Colonic mucosa (tissue), 4 donors: Measurements from ENCODE around the gene WDR33. TPM values are rescaled to one million over a fixed set of nuclear protein-coding genes. Genes with fewer than 3 reads are reported as not detected.
"Not testable (repeated sequence)": the region's sequence is repeated elsewhere in the genome, so short reads cannot be mapped to it uniquely, and the experiment has no call there.

Experiments used
- DNase-seq: peaks from one replicate; pipeline ENCODE4 v3.0.0-alpha.2; 2020
- H3K27ac ChIP-seq: fragments of 200-600 bp; one replicate; pipeline ENCODE4 v1.8.0; 2021
- H3K27me3 ChIP-seq: fragments of 200-600 bp; one replicate; pipeline ENCODE4 v1.8.0; 2021
- H3K36me3 ChIP-seq: fragments of 200-600 bp; one replicate; pipeline ENCODE4 v1.8.0; 2021
- H3K4me1 ChIP-seq: fragments of 200-600 bp; one replicate; pipeline ENCODE4 v1.8.0; 2021; ENCODE audit warnings: mild to moderate bottlenecking
- H3K4me3 ChIP-seq: fragments of 200-600 bp; one replicate; pipeline ENCODE4 v1.8.0; 2021
- H3K9ac ChIP-seq, 2 donors: one replicate each; pipeline ENCODE4 v1.7.0; 2013; ENCODE audit warnings: control low read depth in 2 of 2, low read depth in 2 of 2, low read length in 2 of 2
- H3K9me3 ChIP-seq: fragments of 200-600 bp; one replicate; pipeline ENCODE4 v1.8.0; 2021
- CTCF ChIP-seq: fragments of 200-600 bp; IDR thresholded peaks from one replicate; pipeline ENCODE4 v1.8.0; 2022; ENCODE audit warnings: antibody characterized with exemption, mild to moderate bottlenecking
- intact Hi-C: fragments of 100-400 bp; cut with DNase I; formaldehyde crosslinking; loops from one replicate; pipeline ENCODE4 v1.14.1; 2022
- total RNA-seq, 2 donors: library from RNA; stranded (reverse); fragmentation: NEBNext Ultra II Directional in 1 of 2; extraction: Animal tissue kit (Norgen Biotek cat#: 25700) in 1 of 2; gene quantifications; one replicate each; pipeline ENCODE4 v1.2.1, GENCODE V29; 2021
- donor health status: healthy.
- donor health status: DM: no; HTN: no; CAD: no.
- donor health status: DM: no; HTN: no; CAD: no.

Gene WDR33
- total RNA-seq, 2 donors from 2014 or later = 48.1 to 59.4 TPM

GRCh38 chr2:127778850-127779249 lies 32.1 kb downstream of the WDR33 start:
- Histone ChIP-seq H3K4me1 (no peaks in the 10 kb centered on the region), H3K36me3 (no peaks in the 10 kb centered on the region), H3K4me3 (no peak overlapping the region), H3K9me3 (no peaks in the 10 kb centered on the region), H3K9ac (no peak overlapping the region), H3K27me3 (no peaks in the 10 kb centered on the region), H3K27ac (no peak overlapping the region)
- DNase-seq = no peak
- intact Hi-C loops = no loop called here
- TF ChIP-seq CTCF = no peak

GRCh38 chr2:127778447-127778846 lies 32.5 kb downstream of the WDR33 start:
- Histone ChIP-seq H3K36me3 (no peaks in the 10 kb centered on the region), H3K27ac (no peak overlapping the region), H3K4me3 (no peak overlapping the region), H3K4me1 (no peaks in the 10 kb centered on the region), H3K9ac (no peak overlapping the region), H3K27me3 (no peaks in the 10 kb centered on the region), H3K9me3 (no peaks in the 10 kb centered on the region)
- no peak for TF ChIP-seq CTCF
- intact Hi-C loops = no loop called here
- DNase-seq = no peak

GRCh38 chr2:127776122-127776780 lies 34.7 kb downstream of the WDR33 start:
- H3K9me3 ChIP-seq = no peaks in the 10 kb centered on the region
- DNase-seq = no peak
- intact Hi-C loops = no loop called here
- no peak overlapping the region for H3K4me3 ChIP-seq
- H3K36me3 ChIP-seq = no peaks in the 10 kb centered on the region
- no peak overlapping the region for H3K27ac ChIP-seq
- no peaks in the 10 kb centered on the region for H3K4me1 ChIP-seq
- H3K9ac ChIP-seq = no peak overlapping the region
- no peaks in the 10 kb centered on the region for H3K27me3 ChIP-seq
- TF ChIP-seq CTCF = no peak

- DNase-seq = no peak
- Histone ChIP-seq H3K27ac (no peak overlapping the region), H3K9ac (no peak overlapping the region), H3K4me1 (no peaks in the 10 kb centered on the region), H3K27me3 (no peaks in the 10 kb centered on the region), H3K9me3 (no peaks in the 10 kb centered on the region), H3K4me3 (no peak overlapping the region), H3K36me3 (no peaks in the 10 kb centered on the region)
- intact Hi-C loops = no loop called here
- no peak for TF ChIP-seq CTCF
Measured at GRCh38 chr2:127771756-127772155, 39.2 kb downstream of the WDR33 start.

GRCh38 chr2:127770973-127771735 lies 39.8 kb downstream of the WDR33 start:
- no peak for TF ChIP-seq CTCF
- H3K4me1 ChIP-seq = no peaks in the 10 kb centered on the region
- H3K4me3 ChIP-seq = no peak overlapping the region
- no peak overlapping the region for H3K27ac ChIP-seq
- DNase-seq = no peak
- H3K9me3 ChIP-seq = no peaks in the 10 kb centered on the region
- intact Hi-C loops = no loop called here
- H3K36me3 ChIP-seq = no peaks in the 10 kb centered on the region
- H3K27me3 ChIP-seq = no peaks in the 10 kb centered on the region
- no peak overlapping the region for H3K9ac ChIP-seq

- H3K27ac ChIP-seq, intact Hi-C loops, H3K9ac ChIP-seq, H3K36me3 ChIP-seq, H3K27me3 ChIP-seq, H3K4me1 ChIP-seq, H3K9me3 ChIP-seq, H3K4me3 ChIP-seq, DNase-seq: not testable (repeated sequence)
Measured at GRCh38 chr2:127770534-127770933, 40.4 kb downstream of the WDR33 start.
